KMS-11 (cell line): Measurements from ENCODE around the gene MORN1.

ENCODE experiments used
- H2AFZ ChIP-seq: fragments of 200-600 bp; sonication (generic); 2 replicates; pipeline ENCODE4 v1.6.1; 2016; ENCODE audit warnings: antibody characterized with exemption, mixed run types, low read depth
- H3K27ac ChIP-seq: fragments of 200-600 bp; sonication (generic); 2 replicates; pipeline ENCODE4 v1.6.1; 2016; ENCODE audit warnings: mild to moderate bottlenecking, mixed run types
- H3K27me3 ChIP-seq: fragments of 200-600 bp; sonication (generic); 2 replicates; pipeline ENCODE4 v1.6.1; 2017; ENCODE audit warnings: mild to moderate bottlenecking, low read depth, mixed run types, moderate library complexity; ENCODE audit not compliant: insufficient read depth
- H3K36me3 ChIP-seq: fragments of 200-600 bp; sonication (generic); 2 replicates; pipeline ENCODE4 v1.6.1; 2017; ENCODE audit warnings: mild to moderate bottlenecking, mixed run types; ENCODE audit not compliant: insufficient read depth
- H3K4me1 ChIP-seq: fragments of 200-600 bp; sonication (generic); 2 replicates; pipeline ENCODE4 v1.6.1; 2016; ENCODE audit warnings: mild to moderate bottlenecking, low read depth, mixed run types; ENCODE audit not compliant: poor library complexity, severe bottlenecking
- H3K4me2 ChIP-seq: fragments of 200-600 bp; sonication (generic); 2 replicates; pipeline ENCODE4 v1.7.0; 2016; ENCODE audit warnings: mild to moderate bottlenecking, mixed run types
- H3K4me3 ChIP-seq: fragments of 200-600 bp; sonication (generic); IDR thresholded peaks from 2 replicates; pipeline ENCODE4 v1.6.1; 2017; ENCODE audit warnings: low read depth, low read length, mixed read lengths; ENCODE audit not compliant: insufficient read depth
- H3K79me2 ChIP-seq: fragments of 200-600 bp; sonication (generic); 2 replicates; pipeline ENCODE4 v1.6.1; 2016; ENCODE audit warnings: low read depth, mixed run types; ENCODE audit not compliant: insufficient read depth
- H3K9ac ChIP-seq: fragments of 200-600 bp; sonication (generic); 2 replicates; pipeline ENCODE4 v1.6.1; 2016; ENCODE audit warnings: mild to moderate bottlenecking, mixed run types
- H4K20me1 ChIP-seq: fragments of 200-600 bp; sonication (generic); 2 replicates; pipeline ENCODE4 v1.6.1; 2016; ENCODE audit warnings: mild to moderate bottlenecking, mixed run types; ENCODE audit not compliant: insufficient read depth
- CTCF ChIP-seq: fragments of 200-600 bp; sonication (generic); conservative IDR thresholded peaks from 2 replicates; pipeline ENCODE4 v1.6.1; 2017; ENCODE audit warnings: low read depth, mild to moderate bottlenecking, antibody characterized with exemption, low read length, moderate library complexity, mixed read lengths

MORN1 gene

GRCh38 chr1:2400576-2400909, 9.2 kb upstream of the MORN1 start:
- Histone ChIP-seq H3K79me2 (no peaks in the 10 kb centered on the region), H3K27me3 (no peaks in the 10 kb centered on the region), H2AFZ (no peak overlapping the region), H3K9ac (no peak overlapping the region), H3K4me2 (no peak overlapping the region), H4K20me1 (no peaks in the 10 kb centered on the region), H3K4me3 (no peak overlapping the region), H3K36me3 (peaks cover 11% of the 10 kb centered on the region; the same call in 1 of the 2 replicates), H3K4me1 (no peaks in the 10 kb centered on the region), H3K27ac (no peak overlapping the region)
- no peak for TF ChIP-seq CTCF

DNA sequence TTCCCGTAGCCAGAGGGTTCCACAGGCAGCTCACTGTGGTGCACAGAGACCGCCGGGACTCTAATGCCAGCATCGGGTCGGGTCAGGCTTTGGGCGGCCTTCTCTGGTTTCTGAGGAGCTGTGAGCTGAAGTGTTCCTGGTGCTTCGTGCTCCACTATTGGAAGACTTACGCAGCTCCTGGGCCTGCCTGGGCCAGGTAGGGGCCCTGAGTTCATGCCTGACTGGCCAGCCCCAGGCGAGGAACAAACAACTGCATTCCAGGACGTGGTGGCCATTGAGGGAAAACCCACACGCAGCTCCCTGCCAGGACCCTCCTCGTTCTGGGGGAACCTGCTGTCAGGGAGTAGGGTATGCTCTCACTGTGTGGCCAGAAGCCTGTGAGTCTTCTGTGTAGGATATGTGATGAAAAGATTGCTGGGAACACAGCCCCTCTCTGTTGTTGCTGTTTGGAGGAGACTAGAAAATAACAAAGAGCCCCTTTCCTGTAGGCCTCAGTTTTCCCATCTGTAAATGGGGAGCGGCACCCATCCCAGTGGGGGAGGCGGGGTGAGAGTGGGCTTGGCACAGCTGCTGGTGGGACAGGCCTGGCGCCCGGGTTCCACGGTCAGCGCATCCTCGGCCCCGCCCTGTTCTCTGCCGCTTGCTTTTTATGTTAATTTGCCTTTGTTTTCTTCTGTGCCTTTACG, 8.7 kb upstream of the MORN1 start:
- Histone ChIP-seq H3K4me2 (no peak overlapping the region), H3K79me2 (no peaks in the 10 kb centered on the region), H3K4me3 (no peak overlapping the region), H3K9ac (no peak overlapping the region), H3K36me3 (peaks cover 11% of the 10 kb centered on the region; the same call in 1 of the 2 replicates), H3K4me1 (no peaks in the 10 kb centered on the region), H3K27me3 (no peaks in the 10 kb centered on the region), H3K27ac (no peak overlapping the region), H4K20me1 (no peaks in the 10 kb centered on the region), H2AFZ (no peak overlapping the region)
- no peak for TF ChIP-seq CTCF

- Histone ChIP-seq H2AFZ (no peak overlapping the region), H3K79me2 (0 out of 2 replicates have a peak, but pooled peaks cover under 1% of the 10 kb centered on the region), H4K20me1 (no peaks in the 10 kb centered on the region), H3K4me3 (no peak overlapping the region), H3K36me3 (peaks cover 8% of the 10 kb centered on the region; the same call in 1 of the 2 replicates), H3K4me1 (no peaks in the 10 kb centered on the region), H3K4me2 (no peak overlapping the region), H3K27ac (no peak overlapping the region), H3K27me3 (no peaks in the 10 kb centered on the region), H3K9ac (no peak overlapping the region)
- no peak for TF ChIP-seq CTCF
Observed at GRCh38 chr1:2398871-2399270, 7.5 kb upstream of the MORN1 start.

GRCh38 chr1:2397007-2397679, 5.8 kb upstream of the MORN1 start:
- Histone ChIP-seq H2AFZ (no peak overlapping the region), H3K4me2 (no peak overlapping the region), H3K9ac (no peak overlapping the region), H3K79me2 (peaks cover 18% of the 10 kb centered on the region), H3K27ac (no peak overlapping the region), H3K27me3 (no peaks in the 10 kb centered on the region), H3K36me3 (peaks cover 8% of the 10 kb centered on the region; the same call in 1 of the 2 replicates), H3K4me1 (peaks cover 7% of the 10 kb centered on the region), H3K4me3 (no peak overlapping the region), H4K20me1 (no peaks in the 10 kb centered on the region)
- TF ChIP-seq CTCF, result no peak
